IPS-15b (cell line): ENCODE data around the gene PHLPP1.
A peak's percentile ranks its signal among the peaks of the same experiment; 100 is the strongest.

Experiments
- H3K27me3 ChIP-seq: one replicate; pipeline ENCODE4 v1.6.1; 2013; ENCODE audit warnings: low read length; ENCODE audit not compliant: control insufficient read depth, insufficient read depth
- H3K36me3 ChIP-seq: one replicate; pipeline ENCODE4 v1.6.1; 2013; ENCODE audit warnings: low read length; ENCODE audit not compliant: control insufficient read depth, insufficient read depth
- H3K4me1 ChIP-seq: one replicate; pipeline ENCODE4 v1.6.1; 2013; ENCODE audit warnings: mild to moderate bottlenecking, low read length; ENCODE audit not compliant: control insufficient read depth, insufficient read depth
- H3K4me3 ChIP-seq: one replicate; pipeline ENCODE4 v1.5.1; 2013; ENCODE audit warnings: low read depth, low read length
- H3K9ac ChIP-seq: one replicate; pipeline ENCODE4 v1.6.1; 2013; ENCODE audit warnings: low read depth, mild to moderate bottlenecking, low read length
- H3K9me3 ChIP-seq: one replicate; pipeline ENCODE4 v1.6.1; 2013; ENCODE audit warnings: mild to moderate bottlenecking, low read length; ENCODE audit not compliant: control insufficient read depth, insufficient read depth

PHLPP1 gene

DNA sequence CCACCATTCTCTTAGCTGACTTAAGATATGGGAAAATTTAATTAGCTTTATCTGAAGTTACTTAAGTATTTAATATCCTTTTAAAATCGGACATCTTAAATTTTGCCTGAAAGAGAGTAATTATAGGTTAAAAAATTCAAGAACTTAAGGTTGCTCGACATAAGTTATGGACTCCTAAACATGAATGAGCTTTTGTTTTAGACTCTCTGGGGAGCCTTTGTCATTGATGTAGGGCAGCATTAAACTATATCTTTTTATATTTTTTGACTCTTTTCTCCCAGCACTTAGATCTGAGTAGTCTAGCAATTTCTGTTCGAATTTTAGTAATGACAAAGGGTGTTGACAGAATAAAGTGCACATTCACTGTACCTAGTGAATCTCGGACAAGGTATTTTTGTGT lies 4.7 kb downstream of the PHLPP1 start:
- Histone ChIP-seq H3K36me3 (no peaks in the 10 kb centered on the region), H3K27me3 (no peaks in the 10 kb centered on the region), H3K4me1 (peaks cover 30% of the 10 kb centered on the region), H3K4me3 (peak overlapping the region; percentile 91), H3K9me3 (no peaks in the 10 kb centered on the region), H3K9ac (no peak overlapping the region)

DNA sequence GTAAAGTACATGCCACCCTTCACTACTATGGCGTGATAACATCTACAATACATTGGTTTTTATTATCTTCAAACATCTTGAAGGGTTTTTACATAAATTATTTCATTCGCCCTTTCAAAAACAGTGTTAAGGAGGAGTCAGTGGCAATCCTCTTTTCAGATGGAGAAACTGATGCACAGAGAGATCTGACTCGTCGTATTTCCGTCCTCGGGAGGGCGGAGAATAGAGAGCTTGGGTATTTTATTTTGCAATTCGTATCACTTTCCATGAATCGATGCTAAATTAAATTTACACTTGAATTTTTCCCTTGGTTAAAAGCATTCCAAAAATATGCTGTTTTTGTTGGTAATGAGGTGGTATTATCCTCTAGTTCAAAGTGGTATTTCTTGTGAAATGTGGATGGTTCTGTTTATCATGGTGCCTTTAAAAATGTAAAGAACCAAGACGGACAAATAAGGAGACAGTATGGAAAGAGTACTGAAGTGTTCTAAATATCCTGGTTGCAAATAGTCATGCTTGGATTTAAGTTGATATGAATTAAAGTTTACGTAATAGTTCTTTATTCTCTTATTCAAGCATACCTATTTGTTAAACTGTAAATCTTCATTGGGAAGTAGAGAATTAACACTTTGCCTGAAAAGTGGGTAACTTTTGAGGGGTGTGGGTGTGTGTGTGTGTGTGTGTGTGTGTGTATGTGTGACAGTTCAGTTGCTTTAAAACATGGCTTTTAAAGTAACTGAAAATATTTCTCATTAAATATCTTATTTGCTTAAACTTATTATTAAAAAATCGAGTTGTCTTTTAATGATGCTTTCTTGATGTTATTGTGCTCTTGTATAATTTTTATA lies 5.6 kb downstream of the PHLPP1 start:
- Histone ChIP-seq H3K4me3 (peak overlapping the region; percentile 15), H3K9me3 (no peaks in the 10 kb centered on the region), H3K4me1 (peaks cover 30% of the 10 kb centered on the region), H3K36me3 (no peaks in the 10 kb centered on the region), H3K9ac (no peak overlapping the region), H3K27me3 (no peaks in the 10 kb centered on the region)

DNA sequence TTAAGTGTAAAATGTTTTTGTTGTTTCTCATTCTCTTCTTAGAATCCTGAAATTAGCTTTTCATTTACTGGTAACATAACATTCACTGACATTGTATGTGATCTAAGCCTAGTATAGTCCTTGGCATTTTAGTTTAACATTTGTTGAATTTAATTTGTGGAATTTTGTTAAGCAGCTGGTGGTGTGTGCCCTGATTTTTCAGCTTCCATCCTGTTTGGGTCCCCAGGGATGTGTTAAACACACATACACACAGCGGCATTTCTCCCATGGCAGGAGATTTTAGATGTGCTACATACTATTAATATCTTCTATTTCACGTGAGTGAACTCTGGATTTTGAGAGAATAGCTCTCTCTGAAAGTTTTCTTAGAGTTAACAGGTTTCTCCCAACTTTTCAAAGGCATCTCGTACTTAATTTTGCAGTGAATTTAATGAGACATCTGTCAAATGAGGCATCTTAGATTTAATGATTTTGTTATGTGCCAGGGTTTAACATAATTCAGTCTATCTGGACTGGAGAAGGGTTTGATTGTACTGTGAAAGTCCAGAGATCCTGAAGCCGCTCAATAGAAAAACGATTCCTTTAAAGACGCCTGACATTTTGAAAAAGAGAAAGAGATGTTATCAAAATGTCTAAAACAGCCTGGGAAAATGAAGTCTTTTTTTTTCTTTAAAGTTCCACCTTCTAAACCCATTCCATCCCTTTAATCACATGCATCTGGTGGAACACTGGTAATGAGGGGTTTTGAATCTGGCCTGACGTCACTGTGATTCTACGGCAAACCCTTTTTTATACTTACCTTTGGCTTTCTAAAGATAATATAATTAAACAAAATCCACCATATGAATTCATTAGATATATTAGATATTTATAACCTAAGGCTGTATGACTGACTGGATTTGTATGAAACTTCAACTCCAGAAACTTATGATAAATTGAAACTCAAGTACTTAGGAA lies 6.8 kb downstream of the PHLPP1 start:
- Histone ChIP-seq H3K4me1 (peaks cover 30% of the 10 kb centered on the region), H3K4me3 (no peak overlapping the region), H3K9me3 (no peaks in the 10 kb centered on the region), H3K27me3 (no peaks in the 10 kb centered on the region), H3K9ac (no peak overlapping the region), H3K36me3 (no peaks in the 10 kb centered on the region)

DNA sequence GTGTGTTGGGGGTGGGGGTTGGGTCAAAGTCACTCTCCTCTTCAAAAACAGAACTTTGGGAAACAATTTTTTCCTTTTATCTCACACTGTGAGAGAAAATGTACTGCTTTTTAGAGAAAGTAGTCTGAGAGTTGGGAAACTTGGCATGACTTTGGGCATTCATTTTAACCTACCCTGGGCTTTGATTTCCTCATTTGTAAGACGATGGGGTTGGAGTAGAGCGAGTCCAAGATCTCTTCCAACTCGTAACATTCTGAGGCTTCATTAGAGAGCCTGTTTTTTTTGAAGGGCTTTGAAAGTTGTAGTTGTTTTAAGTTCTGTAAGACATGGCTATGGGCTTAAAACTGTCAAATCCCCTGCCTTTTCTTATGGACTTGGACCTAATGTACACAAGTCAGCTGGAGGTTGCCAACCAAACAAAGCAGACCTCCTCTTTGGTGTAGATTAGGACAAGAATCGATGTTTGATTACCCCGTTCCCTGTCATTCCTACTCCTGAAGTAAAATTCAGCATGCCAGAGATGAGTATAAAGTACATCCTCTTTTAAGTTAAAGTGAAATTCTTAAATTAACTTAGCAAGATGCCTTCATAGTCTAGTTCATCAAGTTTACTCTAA lies 8.4 kb downstream of the PHLPP1 start:
- H3K27me3 ChIP-seq, result no peaks in the 10 kb centered on the region
- H3K4me3 ChIP-seq, result no peak overlapping the region
- H3K9ac ChIP-seq, result no peak overlapping the region
- H3K36me3 ChIP-seq, result no peaks in the 10 kb centered on the region
- peaks cover 30% of the 10 kb centered on the region for H3K4me1 ChIP-seq
- H3K9me3 ChIP-seq, result no peaks in the 10 kb centered on the region

DNA sequence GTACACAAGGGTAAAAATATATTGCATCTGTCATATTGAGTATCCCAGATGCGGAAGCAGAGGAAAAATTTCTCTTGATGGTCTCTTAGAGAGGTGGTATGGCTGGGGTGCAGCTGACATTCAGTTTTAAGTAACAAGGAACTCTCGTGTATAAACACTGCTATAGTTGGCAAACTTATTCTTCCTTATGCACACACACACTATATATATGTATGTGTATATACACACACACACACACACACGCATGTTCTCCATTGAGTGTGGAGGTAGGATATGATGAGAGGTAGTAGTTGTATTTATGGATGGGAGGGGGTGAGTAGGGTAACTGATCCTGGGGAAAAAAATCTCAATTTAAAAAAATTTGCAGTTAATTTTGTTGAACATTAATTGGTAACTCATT lies 10.6 kb downstream of the PHLPP1 start:
- Histone ChIP-seq H3K4me3 (no peak overlapping the region), H3K36me3 (no peaks in the 10 kb centered on the region), H3K9me3 (no peaks in the 10 kb centered on the region), H3K27me3 (no peaks in the 10 kb centered on the region), H3K4me1 (peaks cover 29% of the 10 kb centered on the region), H3K9ac (no peak overlapping the region)

DNA sequence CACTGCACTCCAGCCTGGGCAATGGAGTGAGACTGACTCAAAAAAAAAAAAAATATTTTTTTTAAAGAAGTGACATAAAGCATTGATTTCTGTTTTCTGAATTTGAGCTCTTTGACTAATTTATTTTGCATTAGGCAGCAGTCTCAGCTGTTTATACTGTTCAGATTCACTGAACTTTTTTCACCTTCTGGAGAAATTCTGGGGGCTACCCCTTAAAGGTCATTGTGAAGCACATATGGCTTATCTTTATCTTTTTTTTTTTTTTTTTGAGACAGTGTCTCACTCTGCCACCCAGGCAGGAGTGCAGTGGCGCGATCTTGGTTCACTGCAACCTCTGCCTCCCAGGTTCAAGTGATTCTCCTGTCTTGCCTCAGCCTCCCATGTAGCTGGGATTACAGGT lies 12.9 kb downstream of the PHLPP1 start:
- H3K9ac ChIP-seq, result no peak overlapping the region
- no peaks in the 10 kb centered on the region for H3K36me3 ChIP-seq
- no peaks in the 10 kb centered on the region for H3K9me3 ChIP-seq

DNA sequence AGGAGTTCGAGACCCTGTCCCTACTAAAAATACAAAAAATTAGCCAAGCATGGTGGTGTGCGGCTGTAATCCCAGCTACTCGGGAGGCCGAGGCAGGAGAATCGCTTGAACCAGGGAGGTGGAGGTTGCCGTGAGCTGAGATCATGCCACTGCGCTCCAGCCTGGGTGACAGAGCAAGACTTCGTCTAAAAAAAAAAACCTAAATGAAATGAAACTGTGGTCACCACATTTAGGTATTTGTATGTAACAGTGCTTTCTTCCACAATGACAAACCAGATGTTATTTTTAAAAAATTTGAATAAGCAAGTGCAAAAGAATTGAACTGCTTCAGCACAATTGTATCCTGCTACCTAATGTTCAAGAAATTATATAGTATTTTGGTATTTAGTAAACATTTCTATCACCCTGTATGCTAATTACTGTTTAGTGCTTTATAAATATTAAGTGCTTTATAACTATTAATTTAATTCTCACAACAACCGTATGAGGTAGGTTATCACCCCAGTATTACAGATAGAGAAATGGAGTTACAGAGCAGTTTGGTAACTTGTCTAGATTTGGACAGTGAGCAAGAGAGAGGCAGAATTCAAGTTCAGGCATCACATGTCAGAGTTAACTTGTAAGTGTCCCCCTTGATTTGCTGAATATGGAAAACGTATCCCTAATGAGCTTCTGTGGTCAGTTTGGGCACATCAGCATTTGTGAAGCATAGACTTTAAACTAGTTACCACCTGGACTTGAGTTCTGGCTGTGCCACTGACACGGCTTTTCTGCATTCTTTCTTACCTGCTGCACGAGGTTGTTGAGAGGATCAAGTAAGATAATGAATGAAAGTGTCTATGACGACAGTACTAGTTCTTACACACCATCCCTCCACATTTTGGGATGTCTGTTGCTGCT lies 14.4 kb downstream of the PHLPP1 start:
- no peaks in the 10 kb centered on the region for H3K36me3 ChIP-seq
- no peaks in the 10 kb centered on the region for H3K27me3 ChIP-seq
- H3K9me3 ChIP-seq, result no peaks in the 10 kb centered on the region
- H3K9ac ChIP-seq, result no peak overlapping the region
- no peak overlapping the region for H3K4me3 ChIP-seq
- H3K4me1 ChIP-seq, result peaks cover 12% of the 10 kb centered on the region

More for the DNA sequence above, 12.9 kb downstream of the PHLPP1 start:
- Histone ChIP-seq H3K4me3 (no peak overlapping the region), H3K27me3 (no peaks in the 10 kb centered on the region), H3K4me1 (peaks cover 16% of the 10 kb centered on the region)

DNA sequence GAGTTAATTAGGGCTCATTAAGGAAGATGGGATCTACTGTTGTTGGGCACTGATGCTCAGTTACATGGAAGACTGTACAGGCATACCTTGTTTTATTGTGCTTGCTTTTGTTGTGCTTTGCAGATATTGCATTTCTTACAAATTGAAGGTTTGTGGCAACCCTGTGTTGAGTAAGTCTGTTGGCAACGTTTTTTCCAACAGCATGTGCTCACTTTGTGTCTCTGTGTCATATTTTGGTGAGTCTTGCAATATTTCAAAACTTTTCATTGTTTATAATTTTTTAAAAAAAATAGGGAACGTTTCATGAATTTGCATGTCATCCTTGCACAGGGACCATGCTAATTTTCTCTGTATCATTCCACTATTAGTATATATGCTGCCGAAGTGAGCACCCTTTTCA lies 15.6 kb downstream of the PHLPP1 start:
- no peaks in the 10 kb centered on the region for H3K27me3 ChIP-seq
- peaks cover 17% of the 10 kb centered on the region for H3K4me1 ChIP-seq
- no peaks in the 10 kb centered on the region for H3K9me3 ChIP-seq
- no peak overlapping the region for H3K4me3 ChIP-seq
- H3K36me3 ChIP-seq, result no peaks in the 10 kb centered on the region
- no peak overlapping the region for H3K9ac ChIP-seq

- Histone ChIP-seq H3K9me3 (no peaks in the 10 kb centered on the region), H3K4me1 (peaks cover 31% of the 10 kb centered on the region), H3K9ac (no peak overlapping the region), H3K36me3 (no peaks in the 10 kb centered on the region), H3K27me3 (no peaks in the 10 kb centered on the region), H3K4me3 (no peak overlapping the region)
These were observed 17.3 kb downstream of the PHLPP1 start for GRCh38 chr18:62732617-62733016.

DNA sequence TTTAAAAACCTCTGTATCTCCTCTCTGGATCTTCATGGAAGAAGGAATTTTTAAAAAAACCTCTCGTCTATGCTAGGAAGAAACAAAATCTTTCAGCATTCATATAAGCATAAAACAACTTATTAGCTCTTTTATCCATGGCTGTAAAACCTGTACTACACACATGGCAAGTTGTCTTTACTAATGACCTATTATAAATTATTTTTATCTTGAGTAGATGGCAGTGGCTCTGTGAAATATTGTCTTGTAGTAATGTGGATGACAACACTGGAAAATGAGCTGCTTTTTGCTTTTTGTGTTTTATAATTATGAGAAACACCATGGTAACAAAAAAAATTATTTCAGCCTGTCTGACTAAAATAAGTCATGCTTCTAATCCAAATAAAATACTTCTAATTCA lies 18.9 kb downstream of the PHLPP1 start:
- Histone ChIP-seq H3K27me3 (no peaks in the 10 kb centered on the region), H3K4me1 (peaks cover 31% of the 10 kb centered on the region), H3K36me3 (no peaks in the 10 kb centered on the region), H3K9me3 (no peaks in the 10 kb centered on the region), H3K9ac (no peak overlapping the region), H3K4me3 (no peak overlapping the region)

DNA sequence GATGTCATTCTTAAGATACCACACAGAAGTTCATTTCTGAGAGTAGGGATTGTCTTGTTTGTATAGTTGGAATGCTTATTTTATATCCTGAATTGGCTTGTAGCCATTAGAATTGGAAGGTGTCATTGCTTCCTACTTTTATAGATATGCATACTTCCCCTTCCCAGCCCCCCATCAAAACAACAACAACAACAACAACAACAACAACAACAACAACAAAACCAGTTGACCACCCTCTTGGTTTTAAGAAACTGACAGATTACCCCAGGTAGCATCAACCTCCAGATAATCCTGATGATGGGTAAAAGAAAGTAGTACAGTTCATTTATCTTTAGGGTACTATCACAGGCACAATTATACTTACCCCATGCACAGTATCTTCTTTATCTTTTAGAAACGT lies 20.0 kb downstream of the PHLPP1 start:
- no peaks in the 10 kb centered on the region for H3K27me3 ChIP-seq
- peaks cover 26% of the 10 kb centered on the region for H3K4me1 ChIP-seq
- H3K9me3 ChIP-seq, result no peaks in the 10 kb centered on the region
- H3K36me3 ChIP-seq, result no peaks in the 10 kb centered on the region
- H3K9ac ChIP-seq, result no peak overlapping the region
- H3K4me3 ChIP-seq, result no peak overlapping the region
